PC-9 (cell line): ENCODE data around the gene CDS1. TPM values are rescaled to one million over a fixed set of nuclear protein-coding genes. Genes with fewer than 3 reads are reported as not detected.

ENCODE experiments used
- BruUV-seq: library from RNA; stranded (reverse); fragments of 400-500 nt; replicated peaks from 2 replicates; lab custom pipeline; 2021; lab: Mats Ljungman, UMichigan
- CTCF ChIA-PET: fragments of 300-600 bp; sonication (Branson Sonifier 250); formaldehyde crosslinking; loops from one replicate; lab custom pipeline; 2022; ENCODE audit warnings: antibody characterized with exemption; lab: Charles Lee
- POLR2A ChIA-PET: fragments of 300-600 bp; sonication (Branson Sonifier 250); formaldehyde crosslinking; loops from one replicate; lab custom pipeline; 2022; ENCODE audit warnings: antibody characterized with exemption; ENCODE audit not compliant: unreplicated experiment; lab: Charles Lee
- DNase-seq, 2 experiments: peaks; one replicate each; pipeline versions ENCODE4 v3.0.0 to v3.0.0-alpha.2; 2015 to 2022; ENCODE audit warnings: mixed read lengths in 1 of 2
- H2AFZ ChIP-seq: fragments of 200-600 bp; sonication (generic); 2 replicates; pipeline ENCODE4 v1.8.1; 2017; ENCODE audit warnings: antibody characterized with exemption
- H3F3A ChIP-seq: fragments of 200-600 bp; sonication (generic); 2 replicates; pipeline ENCODE4 v1.8.1; 2017; ENCODE audit warnings: antibody characterized with exemption, mild to moderate bottlenecking, low read depth; ENCODE audit not compliant: insufficient read depth
- H3K27ac ChIP-seq: fragments of 200-600 bp; sonication (generic); 2 replicates; pipeline ENCODE4 v1.6.1; 2016; ENCODE audit warnings: mixed run types
- H3K27me3 ChIP-seq: fragments of 200-600 bp; sonication (generic); 2 replicates; pipeline ENCODE4 v1.6.1; 2016; ENCODE audit warnings: low read depth, mixed run types; ENCODE audit not compliant: insufficient read depth
- H3K36me3 ChIP-seq: fragments of 200-600 bp; sonication (generic); 2 replicates; pipeline ENCODE4 v1.6.1; 2016; ENCODE audit warnings: low read depth, mixed run types
- H3K4me1 ChIP-seq: fragments of 200-600 bp; sonication (generic); replicated peaks from 2 replicates; pipeline ENCODE4 v1.6.1; 2016; ENCODE audit warnings: mixed run types; ENCODE audit not compliant: insufficient read depth
- H3K4me2 ChIP-seq: fragments of 200-600 bp; sonication (generic); 2 replicates; pipeline ENCODE4 v1.6.1; 2017; ENCODE audit warnings: mixed run types
- H3K4me3 ChIP-seq: fragments of 200-600 bp; sonication (generic); 2 replicates; pipeline ENCODE4 v1.6.1; 2016; ENCODE audit warnings: mixed run types
- H3K79me2 ChIP-seq: fragments of 200-600 bp; sonication (generic); 2 replicates; pipeline ENCODE4 v1.6.1; 2017; ENCODE audit warnings: low read depth, mixed run types
- H3K9me2 ChIP-seq: fragments of 200-600 bp; sonication (generic); 2 replicates; pipeline ENCODE4 v1.8.1; 2017; ENCODE audit warnings: mild to moderate bottlenecking; ENCODE audit not compliant: insufficient read depth
- H3K9me3 ChIP-seq: fragments of 200-600 bp; sonication (generic); 2 replicates; pipeline ENCODE4 v1.8.1; 2016; ENCODE audit warnings: low read depth; ENCODE audit not compliant: insufficient read depth
- H4K20me1 ChIP-seq: fragments of 200-600 bp; sonication (generic); 2 replicates; pipeline ENCODE4 v1.8.1; 2017; ENCODE audit not compliant: insufficient read depth
- CTCF ChIP-seq: fragments of 200-600 bp; sonication (generic); conservative IDR thresholded peaks from 2 replicates; pipeline ENCODE4 v1.6.1; 2017; ENCODE audit warnings: mixed run types, antibody characterized with exemption, mild to moderate bottlenecking, moderate library complexity
- EZH2 ChIP-seq: fragments of 200-600 bp; sonication (generic); IDR thresholded peaks from 2 replicates; pipeline ENCODE4 v1.8.0; 2017; ENCODE audit warnings: antibody characterized with exemption, low read depth
- intact Hi-C: fragments of 100-400 bp; cut with micrococcal nuclease; formaldehyde crosslinking; loops from one replicate; pipeline ENCODE4 v1.10.0; 2022; ENCODE audit not compliant: unreplicated experiment
- total RNA-seq: library from RNA; stranded (reverse); gene quantifications from 2 replicates; pipeline ENCODE4 v1.2.3, GENCODE V29; 2021

Gene CDS1
- total RNA-seq, 1 experiment from 2014 or later: 35.6 TPM

GRCh38 chr4:84573385-84574068 lies 9.4 kb upstream of the CDS1 start:
- TF ChIP-seq EZH2: no peak
- no peak for TF ChIP-seq CTCF
- CTCF ChIA-PET: no interaction called here
- no peaks in the 10 kb centered on the region for H3K9me3 ChIP-seq
- H3K9me2 ChIP-seq: no peaks in the 10 kb centered on the region
- peaks cover 4% of the 10 kb centered on the region; the same call in 1 of the 2 replicates for H3F3A ChIP-seq
- POLR2A ChIA-PET: no interaction called here
- H3K79me2 ChIP-seq: no peaks in the 10 kb centered on the region
- peaks cover 19% of the 10 kb centered on the region for H3K4me1 ChIP-seq
- no peak overlapping the region for H3K4me3 ChIP-seq
- H2AFZ ChIP-seq: no peak overlapping the region
- H3K27ac ChIP-seq: no peak overlapping the region
- H4K20me1 ChIP-seq: no peaks in the 10 kb centered on the region
- peak in 1 of 2 experiments; percentile 39 for DNase-seq
- intact Hi-C loops: no loop called here
- no peaks in the 10 kb centered on the region for H3K36me3 ChIP-seq
- H3K27me3 ChIP-seq: no peaks in the 10 kb centered on the region
- BruUV-seq: no TSS peak
- 0 out of 2 replicates have a peak overlapping the region, but pooled peaks have one; percentile 16 for H3K4me2 ChIP-seq

GRCh38 chr4:84574069-84574720 lies 8.7 kb upstream of the CDS1 start:
- H3K79me2 ChIP-seq: no peaks in the 10 kb centered on the region
- no peaks in the 10 kb centered on the region for H3K9me3 ChIP-seq
- POLR2A ChIA-PET: no interaction called here
- H3K4me3 ChIP-seq: no peak overlapping the region
- intact Hi-C loops: no loop called here
- H4K20me1 ChIP-seq: no peaks in the 10 kb centered on the region
- peaks cover 8% of the 10 kb centered on the region; the same call in 1 of the 2 replicates for H3F3A ChIP-seq
- H3K4me2 ChIP-seq: 0 out of 2 replicates have a peak overlapping the region, but pooled peaks have one; percentile 16
- H3K36me3 ChIP-seq: no peaks in the 10 kb centered on the region
- DNase-seq: no peak
- TF ChIP-seq EZH2 (no peak), CTCF (no peak)
- no TSS peak for BruUV-seq
- CTCF ChIA-PET: no interaction called here
- H3K9me2 ChIP-seq: no peaks in the 10 kb centered on the region
- no peak overlapping the region for H2AFZ ChIP-seq
- H3K4me1 ChIP-seq: peaks cover 24% of the 10 kb centered on the region
- H3K27ac ChIP-seq: 0 out of 2 replicates have a peak overlapping the region, but pooled peaks have one; percentile 19
- no peaks in the 10 kb centered on the region for H3K27me3 ChIP-seq

- no peaks in the 10 kb centered on the region for H3K36me3 ChIP-seq
- peak in 1 of 2 experiments; percentile 20 for DNase-seq
- H2AFZ ChIP-seq: no peak overlapping the region
- no peak overlapping the region for H3K4me2 ChIP-seq
- CTCF ChIA-PET: interaction anchor here (0.6 to 0.7 kb wide), 2 partner anchors 16 to 269 kb away, joined by 3 to 5 read pairs; no protein-coding TSS in a partner anchor
- H3K27me3 ChIP-seq: no peaks in the 10 kb centered on the region
- intact Hi-C loops: loop anchor here (5.0 kb wide), 1 partner anchor 394 kb away; no protein-coding TSS in a partner anchor
- peaks cover 4% of the 10 kb centered on the region for H3K79me2 ChIP-seq
- H3K9me2 ChIP-seq: no peaks in the 10 kb centered on the region
- H4K20me1 ChIP-seq: no peaks in the 10 kb centered on the region
- peaks cover 32% of the 10 kb centered on the region for H3K4me1 ChIP-seq
- H3K27ac ChIP-seq: no peak overlapping the region
- BruUV-seq: no TSS peak
- no peak overlapping the region for H3K4me3 ChIP-seq
- peaks cover 23% of the 10 kb centered on the region; the same call in 1 of the 2 replicates for H3F3A ChIP-seq
- H3K9me3 ChIP-seq: no peaks in the 10 kb centered on the region
- POLR2A ChIA-PET: interaction anchor here (0.6 kb wide), 2 partner anchors 23 to 373 kb away, joined by 4 to 5 read pairs; no protein-coding TSS in a partner anchor
- TF ChIP-seq EZH2 (no peak), CTCF (peak; percentile 57; the same call in 1 of the 2 replicates)
These were observed 4.2 kb upstream of the CDS1 start for GRCh38 chr4:84578540-84579402.
